ENCODE results near the gene CETN1.

DNA sequence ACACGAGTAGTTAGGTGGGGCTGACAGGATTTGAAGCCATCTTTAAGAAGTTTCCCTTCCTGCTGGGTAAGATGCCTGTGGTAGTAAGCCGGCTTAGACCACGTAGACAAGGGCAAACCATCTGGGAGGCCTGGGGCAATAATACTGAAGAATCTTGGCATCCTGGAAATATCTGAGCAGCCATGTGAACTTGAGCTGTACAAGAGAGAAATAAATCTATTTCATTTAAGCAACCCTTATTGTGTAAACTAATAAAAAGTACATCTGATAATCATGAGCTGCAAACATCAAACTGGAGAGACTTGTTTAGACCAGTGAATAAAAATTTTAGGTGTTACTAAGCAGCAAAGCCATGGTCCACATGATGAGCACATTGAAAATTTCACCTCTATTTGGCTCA, 11.4 kb upstream of the CETN1 start:
- no peak for TF ChIP-seq ZNF331 (CRISPR knock-in tag; IDR thresholded peaks at IDR 0.05)
- TF ChIP-seq, protein P1, sequence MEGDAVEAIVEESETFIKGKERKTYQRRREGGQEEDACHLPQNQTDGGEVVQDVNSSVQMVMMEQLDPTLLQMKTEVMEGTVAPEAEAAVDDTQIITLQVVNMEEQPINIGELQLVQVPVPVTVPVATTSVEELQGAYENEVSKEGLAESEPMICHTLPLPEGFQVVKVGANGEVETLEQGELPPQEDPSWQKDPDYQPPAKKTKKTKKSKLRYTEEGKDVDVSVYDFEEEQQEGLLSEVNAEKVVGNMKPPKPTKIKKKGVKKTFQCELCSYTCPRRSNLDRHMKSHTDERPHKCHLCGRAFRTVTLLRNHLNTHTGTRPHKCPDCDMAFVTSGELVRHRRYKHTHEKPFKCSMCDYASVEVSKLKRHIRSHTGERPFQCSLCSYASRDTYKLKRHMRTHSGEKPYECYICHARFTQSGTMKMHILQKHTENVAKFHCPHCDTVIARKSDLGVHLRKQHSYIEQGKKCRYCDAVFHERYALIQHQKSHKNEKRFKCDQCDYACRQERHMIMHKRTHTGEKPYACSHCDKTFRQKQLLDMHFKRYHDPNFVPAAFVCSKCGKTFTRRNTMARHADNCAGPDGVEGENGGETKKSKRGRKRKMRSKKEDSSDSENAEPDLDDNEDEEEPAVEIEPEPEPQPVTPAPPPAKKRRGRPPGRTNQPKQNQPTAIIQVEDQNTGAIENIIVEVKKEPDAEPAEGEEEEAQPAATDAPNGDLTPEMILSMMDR (CRISPR knock-in tag; IDR thresholded peaks at IDR 0.05): no peak
- TF ChIP-seq ATF1 (CRISPR knock-in tag; IDR thresholded peaks at IDR 0.05): no peak
- no peak for TF ChIP-seq RBM22 (optimal IDR thresholded peaks at IDR 0.05; ENCODE audit: low read length)
- TF ChIP-seq GABPA (IDR thresholded peaks at IDR 0.05; ENCODE audit: low read depth, low read length): no peak
- no peak for TF ChIP-seq GABPA (CRISPR knock-in tag; IDR thresholded peaks at IDR 0.05; ENCODE audit: low read depth)
- TF ChIP-seq ZSCAN25 (CRISPR knock-in tag; IDR thresholded peaks at IDR 0.05): no peak

All from HepG2 (cell line).